HAP-1 (cell line): ENCODE measurements around the gene CCPG1.

Experiments
- DNase-seq, 2 experiments: peaks; one replicate each; pipeline ENCODE4 v3.0.0-alpha.2; 2016 to 2020; ENCODE audit warnings: low spot score in 2 of 2
- H3K27me3 ChIP-seq: fragments of 250-450 bp; sonication (Bioruptor Pico); 2 replicates; pipeline ENCODE4 v1.5.1; 2020; ENCODE audit warnings: low read depth, mild to moderate bottlenecking, moderate library complexity
- H3K36me3 ChIP-seq: fragments of 250-450 bp; sonication (Bioruptor Pico); replicated peaks from 2 replicates; pipeline ENCODE4 v1.5.1; 2020; ENCODE audit warnings: mild to moderate bottlenecking
- H3K4me1 ChIP-seq: fragments of 250-450 bp; sonication (Bioruptor Pico); 2 replicates; pipeline ENCODE4 v1.5.1; 2020; ENCODE audit warnings: mild to moderate bottlenecking
- H3K4me3 ChIP-seq: fragments of 250-450 bp; sonication (Bioruptor Pico); 2 replicates; pipeline ENCODE4 v1.5.1; 2020; ENCODE audit warnings: mild to moderate bottlenecking, moderate library complexity
- H3K9me3 ChIP-seq: fragments of 250-450 bp; sonication (Bioruptor Pico); 2 replicates; pipeline ENCODE4 v1.5.1; 2020; ENCODE audit warnings: mild to moderate bottlenecking, moderate library complexity
- in situ Hi-C: fragments of 300-500 bp; cut with MboI; formaldehyde crosslinking; loops from 3 replicates; pipeline ENCODE4 v1.14.3; 2020; ENCODE audit warnings: low sequenced_read_pairs, inconsistent platforms, mixed read lengths

The CCPG1 gene

GRCh38 chr15:55322467-55322866 is 85.7 kb downstream of the CCPG1 start:
- peaks cover 9% of the 10 kb centered on the region for H3K4me1 ChIP-seq

GRCh38 chr15:55320963-55321362 is 87.2 kb downstream of the CCPG1 start:
- Histone ChIP-seq H3K4me3 (no peak overlapping the region), H3K36me3 (no peaks in the 10 kb centered on the region), H3K9me3 (no peaks in the 10 kb centered on the region), H3K27me3 (no peaks in the 10 kb centered on the region), H3K4me1 (peaks cover 9% of the 10 kb centered on the region)
- no peak for DNase-seq
- in situ Hi-C loops: no loop called here

More at GRCh38 chr15:55322467-55322866, 85.7 kb downstream of the CCPG1 start:
- Histone ChIP-seq H3K36me3 (no peaks in the 10 kb centered on the region), H3K27me3 (no peaks in the 10 kb centered on the region), H3K9me3 (no peaks in the 10 kb centered on the region), H3K4me3 (no peak overlapping the region)
- in situ Hi-C loops: no loop called here
- no peak for DNase-seq

GRCh38 chr15:55320238-55320550 is 88.0 kb downstream of the CCPG1 start:
- H3K4me3 ChIP-seq: no peak overlapping the region

GRCh38 chr15:55319537-55320237 is 88.5 kb downstream of the CCPG1 start:
- Histone ChIP-seq H3K4me1 (peaks cover 8% of the 10 kb centered on the region), H3K27me3 (no peaks in the 10 kb centered on the region), H3K9me3 (no peaks in the 10 kb centered on the region), H3K4me3 (peak overlapping the region; percentile 66), H3K36me3 (no peaks in the 10 kb centered on the region)
- DNase-seq: no peak
- in situ Hi-C loops: no loop called here

More at GRCh38 chr15:55320238-55320550, 88.0 kb downstream of the CCPG1 start:
- Histone ChIP-seq H3K9me3 (no peaks in the 10 kb centered on the region), H3K27me3 (no peaks in the 10 kb centered on the region), H3K36me3 (no peaks in the 10 kb centered on the region), H3K4me1 (peaks cover 9% of the 10 kb centered on the region)
- DNase-seq: no peak
- in situ Hi-C loops: no loop called here

- H3K27me3 ChIP-seq: no peaks in the 10 kb centered on the region
- in situ Hi-C loops: no loop called here
- H3K4me1 ChIP-seq: no peaks in the 10 kb centered on the region; the same call in 1 of the 2 replicates
- peak within 1 kb of the TSS; percentile 66 for H3K4me3 ChIP-seq
- DNase-seq: peak; percentile 83 to 88
- H3K9me3 ChIP-seq: no peaks in the 10 kb centered on the region
- no peaks in the 10 kb centered on the region for H3K36me3 ChIP-seq
Measured at GRCh38 chr15:55318588-55319494, 89.3 kb downstream of the CCPG1 start, which contains the start of the genes PIGB and PIGBOS1. Gene PIGB (plus strand): TSS chr15:55319222. CDS start chr15:55319251, 29 bp downstream. Gene PIGBOS1 (minus strand): TSS chr15:55319123. CDS start chr15:55317792, 1,331 bp downstream.
